ENCODE data around the gene FRMPD1. TPM values are rescaled to one million over a fixed set of nuclear protein-coding genes. Genes with fewer than 3 reads are reported as not detected.

The FRMPD1 gene
- total and polyA plus RNA-seq, 11 donors, result 0.03 to 1.9 (median 0.75) TPM

GRCh38 chr9:37790096-37790495 lies 139.3 kb downstream of the FRMPD1 start:
- Histone ChIP-seq H3K27me3 (peaks cover 0 to 9% (median 0%) of the 10 kb centered on the region in 9 donors), H3K4me1 (peaks cover 0 to 9% (median 4%) of the 10 kb centered on the region in 12 donors), H3K4me3 (no peak overlapping the region), H3K36me3 (no peaks in the 10 kb centered on the region), H3K27ac (no peak overlapping the region), H3K9me3 (no peaks in the 10 kb centered on the region)
- ATAC-seq, result no peak
- no peak for TF ChIP-seq CTCF (IDR thresholded peaks at IDR 0.05)
- TF ChIP-seq POLR2A (IDR thresholded peaks at IDR 0.05), result no peak
- 90 to 97% (median 94%) methylated on average over 2 of the region's 2 CpGs for WGBS, 4 donors
- no peak for DNase-seq
- intact Hi-C loops (cut with DNase I), result loop anchor here in 1 of 10 donors (10.0 kb wide), 2 partner anchors 85 to 205 kb away; no protein-coding TSS in a partner anchor

- Histone ChIP-seq H3K9me3 (no peaks in the 10 kb centered on the region), H3K4me1 (no peaks in the 10 kb centered on the region), H3K27me3 (peaks cover 0 to 5% (median 0%) of the 10 kb centered on the region in 9 donors), H3K27ac (no peak overlapping the region), H3K36me3 (no peaks in the 10 kb centered on the region), H3K4me3 (no peak overlapping the region)
- ATAC-seq (no peak), DNase-seq (no peak)
- TF ChIP-seq CTCF (IDR thresholded peaks at IDR 0.05) (no peak), POLR2A (IDR thresholded peaks at IDR 0.05) (no peak)
- WGBS, 4 donors, result 85 to 93% (median 88%) methylated on average over 5 of the region's 5 CpGs
- intact Hi-C loops (cut with DNase I), result loop anchor here in 1 of 10 donors (10.0 kb wide), 2 partner anchors 83 to 207 kb away; no protein-coding TSS in a partner anchor
These were observed 141.4 kb downstream of the FRMPD1 start for GRCh38 chr9:37792122-37792521.

- H3K4me1 ChIP-seq, result peaks cover 0 to 9% (median 5%) of the 10 kb centered on the region in 12 donors
- no peak overlapping the region for H3K4me3 ChIP-seq
- DNase-seq (no peak), ATAC-seq (no peak)
- no peaks in the 10 kb centered on the region for H3K27me3 ChIP-seq
- no peak overlapping the region for H3K27ac ChIP-seq
- 57 to 71% (median 68%) methylated on average over 2 of the region's 2 CpGs for WGBS, 4 donors
- no peaks in the 10 kb centered on the region for H3K36me3 ChIP-seq
- H3K9me3 ChIP-seq, result no peaks in the 10 kb centered on the region
- TF ChIP-seq CTCF (IDR thresholded peaks at IDR 0.05), result no peak
- TF ChIP-seq POLR2A (IDR thresholded peaks at IDR 0.05), result no peak
- intact Hi-C loops (cut with DNase I), result loop anchor here in 1 of 10 donors (5.0 to 10.0 kb wide), 3 partner anchors 39 to 211 kb away; no protein-coding TSS in a partner anchor
These were observed 145.5 kb downstream of the FRMPD1 start for GRCh38 chr9:37796232-37796631.

Other genes with a start within 250 kb of the FRMPD1 start
- 100 to 1,000 TPM in 8 of 9 donors, 10 to 100 TPM in 1; 94.9 to 209 (median 111) TPM for gene GRHPR, start 228.3 kb upstream of the FRMPD1 start, total RNA-seq
- 100 to 1,000 TPM in 1 of 2 donors, 10 to 100 TPM in 1; 91.0 to 134 TPM for gene GRHPR, start 228.3 kb upstream of the FRMPD1 start, polyA plus RNA-seq
- 1 to 10 TPM; 5.2 to 8.0 (median 6.3) TPM for gene ZBTB5, start 185.5 kb upstream of the FRMPD1 start, total RNA-seq
- gene ZBTB5, start 185.5 kb upstream of the FRMPD1 start, polyA plus RNA-seq, result 1 to 10 TPM; 1.8 to 7.4 TPM
- 10 to 100 TPM; 11.2 to 24.8 (median 12.8) TPM for gene POLR1E, start 165.0 kb upstream of the FRMPD1 start, total RNA-seq
- 10 to 100 TPM in 1 of 2 donors, 1 to 10 TPM in 1; 6.9 to 27.0 TPM for gene POLR1E, start 165.0 kb upstream of the FRMPD1 start, polyA plus RNA-seq
- gene FBXO10, start 74.6 kb upstream of the FRMPD1 start, total RNA-seq, result 1 to 10 TPM; 5.5 to 9.8 (median 7.3) TPM
- 1 to 10 TPM; 2.4 to 6.0 TPM for gene FBXO10, start 74.6 kb upstream of the FRMPD1 start, polyA plus RNA-seq
- 10 to 100 TPM; 39.7 to 64.2 (median 50.3) TPM for gene TOMM5, start 58.4 kb upstream of the FRMPD1 start, total RNA-seq
- gene TOMM5, start 58.4 kb upstream of the FRMPD1 start, polyA plus RNA-seq, result 100 to 1,000 TPM; 103 to 139 TPM
- gene TRMT10B, start 102.9 kb downstream of the FRMPD1 start, total RNA-seq, result 1 to 10 TPM; 2.7 to 5.5 (median 3.5) TPM
- 1 to 10 TPM; 2.7 to 3.5 TPM for gene TRMT10B, start 102.9 kb downstream of the FRMPD1 start, polyA plus RNA-seq
- 10 to 100 TPM in 8 of 9 donors, 1 to 10 TPM in 1; 9.6 to 18.6 (median 14.0) TPM for gene EXOSC3, start 134.1 kb downstream of the FRMPD1 start, total RNA-seq
- gene EXOSC3, start 134.1 kb downstream of the FRMPD1 start, polyA plus RNA-seq, result 10 to 100 TPM in 1 of 2 donors, 1 to 10 TPM in 1; 10.0 to 24.0 TPM
- gene DCAF10, start 149.8 kb downstream of the FRMPD1 start, total RNA-seq, result 10 to 100 TPM; 13.3 to 24.3 (median 20.1) TPM
- gene DCAF10, start 149.8 kb downstream of the FRMPD1 start, polyA plus RNA-seq, result 10 to 100 TPM in 1 of 2 donors, 1 to 10 TPM in 1; 5.0 to 15.5 TPM

All from heart left ventricle (tissue), 16 donors.